HepG2 (cell line): ENCODE results near the gene MRPS25. TPM values are rescaled to one million over a fixed set of nuclear protein-coding genes. Genes with fewer than 3 reads are reported as not detected.

Experiments
- AGO2 ChIP-seq: fragments of 200-400 bp; formaldehyde crosslinking; optimal IDR thresholded peaks from 2 replicates; pipeline ENCODE3; 2017; ENCODE audit warnings: mild to moderate bottlenecking, low read depth, low read length, moderate library complexity
- BCL6 ChIP-seq: IDR thresholded peaks from 2 replicates; pipeline ENCODE4 v1.6.1; 2016; ENCODE audit warnings: missing genetic modification reagents, missing compliant biosample characterization
- CCAR2 ChIP-seq: fragments of 200-400 bp; formaldehyde crosslinking; optimal IDR thresholded peaks from 2 replicates; pipeline ENCODE3; 2018; ENCODE audit warnings: low read depth, mild to moderate bottlenecking, low read length, moderate library complexity
- HNRNPLL ChIP-seq: fragments of 200-400 bp; formaldehyde crosslinking; IDR thresholded peaks from 2 replicates; pipeline ENCODE4 v1.6.1; 2017; ENCODE audit warnings: mild to moderate bottlenecking, low read depth, low read length; ENCODE audit not compliant: poor library complexity, severe bottlenecking
- NRL ChIP-seq: sonication (generic); formaldehyde crosslinking; IDR thresholded peaks from 2 replicates; pipeline ENCODE4 v1.5.0; 2020; ENCODE audit warnings: missing genetic modification reagents, mild to moderate bottlenecking, moderate library complexity, borderline replicate concordance
- SATB2 ChIP-seq: sonication (generic); formaldehyde crosslinking; IDR thresholded peaks from 2 replicates; pipeline ENCODE4 v1.5.0; 2020; ENCODE audit warnings: missing genetic modification reagents
- SMAD1 ChIP-seq: sonication (generic); formaldehyde crosslinking; IDR thresholded peaks from 2 replicates; pipeline ENCODE4 v1.4.0; 2020; ENCODE audit warnings: missing genetic modification reagents, low read depth, mild to moderate bottlenecking, borderline replicate concordance
- SMYD3 ChIP-seq: sonication (generic); formaldehyde crosslinking; IDR thresholded peaks from 2 replicates; pipeline ENCODE4 v1.8.1; 2023; ENCODE audit warnings: mild to moderate bottlenecking, missing genetic modification reagents
- ZBTB21 ChIP-seq: sonication (generic); formaldehyde crosslinking; IDR thresholded peaks from 2 replicates; pipeline ENCODE4 v1.4.0; 2020; ENCODE audit warnings: missing genetic modification reagents
- ZMYM4 ChIP-seq: sonication (generic); formaldehyde crosslinking; IDR thresholded peaks from 2 replicates; pipeline ENCODE4 v1.8.1; 2023; ENCODE audit warnings: mild to moderate bottlenecking, missing genetic modification reagents
- ZNF256 ChIP-seq: sonication (generic); formaldehyde crosslinking; conservative IDR thresholded peaks from 2 replicates; pipeline ENCODE4 v1.4.0; 2020; ENCODE audit warnings: missing genetic modification reagents
- ZNF354B ChIP-seq: sonication (generic); formaldehyde crosslinking; IDR thresholded peaks from 2 replicates; pipeline ENCODE4 v1.8.0; 2022; ENCODE audit warnings: mild to moderate bottlenecking, missing genetic modification reagents
- polyA plus RNA-seq, 8 experiments: library from polyadenylated mRNA; depleted of rRNA in 3 of 8; stranded (reverse) in 7 of 8; unstranded in 1 of 8; fragments of >200 nt; fragmentation: Illumina TruSeq in 4 of 8; extraction: Trizol in 4 of 8; gene quantifications; 2 replicates each; pipeline versions ENCODE4 v1.2.1 to v1.2.3, GENCODE V29; 2011 to 2016; ENCODE audit warnings: low read depth in 4 of 8, missing spikeins in 1 of 8, mixed read lengths in 1 of 8; ENCODE audit not compliant: insufficient read depth in 1 of 8
- total RNA-seq, 5 experiments: library from RNA; depleted of rRNA; stranded (reverse); fragments of >200 nt; fragmentation: Illumina TruSeq; extraction: Trizol; gene quantifications; 2 replicates each; pipeline ENCODE4 v1.2.3, GENCODE V29; 2016; ENCODE audit warnings: low read depth in 1 of 5
- TF ChIP-seq, protein P1 (sequence below): sonication (generic); formaldehyde crosslinking; IDR thresholded peaks from 2 replicates; pipeline ENCODE4 v1.4.0; 2020; ENCODE audit warnings: missing genetic modification reagents
- TF ChIP-seq, protein P2 (sequence below): sonication (generic); formaldehyde crosslinking; IDR thresholded peaks from 2 replicates; pipeline ENCODE4 v1.5.1; 2020; ENCODE audit warnings: mild to moderate bottlenecking, missing genetic modification reagents, moderate library complexity
- TF ChIP-seq, protein P3 (sequence below): sonication (generic); formaldehyde crosslinking; IDR thresholded peaks from 2 replicates; pipeline ENCODE4 v1.4.0; 2020; ENCODE audit warnings: missing genetic modification reagents, mild to moderate bottlenecking, borderline replicate concordance

The MRPS25 gene
- total and polyA plus RNA-seq, 2 of the 13 experiments (the other 11 are each of a cell fraction or from before 2014, with no cell fraction given) = 60.1 to 74.3 TPM

DNA sequence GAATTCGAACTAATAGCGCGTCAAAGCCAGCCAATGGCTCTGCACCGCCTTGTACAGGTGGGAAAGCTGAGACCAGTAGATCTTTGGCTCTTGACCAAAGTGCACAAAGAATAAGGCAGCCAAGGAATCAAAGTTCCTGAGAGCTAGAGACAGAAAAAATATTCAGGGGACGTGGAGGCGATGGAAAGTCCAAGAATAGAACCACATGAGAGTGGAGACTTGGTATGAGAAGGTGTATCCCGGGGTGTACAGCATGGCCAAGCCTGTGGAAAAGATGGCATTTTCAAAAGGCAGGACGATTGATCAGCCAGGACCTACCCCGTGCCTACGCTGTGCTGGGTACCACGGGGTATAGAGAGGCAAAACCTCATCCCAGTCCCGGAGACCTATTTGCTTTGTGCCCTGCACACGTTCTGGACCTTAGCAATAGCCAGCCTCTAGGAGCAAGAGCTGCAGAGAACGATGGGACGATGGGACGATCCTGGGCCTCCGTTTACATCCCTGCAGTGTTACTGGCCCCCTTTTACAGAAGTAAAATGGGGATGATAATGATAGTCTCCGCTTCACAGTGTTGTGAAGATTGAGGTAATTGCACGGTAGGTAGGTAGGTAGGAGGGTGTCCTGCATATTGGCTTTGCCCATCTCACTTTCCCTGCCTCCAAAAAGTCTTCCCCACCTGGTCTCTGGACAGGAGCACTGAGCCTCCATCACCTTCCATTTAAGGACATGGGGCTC is 34.4 kb upstream of the MRPS25 start (continued):
- TF ChIP-seq, protein P1, sequence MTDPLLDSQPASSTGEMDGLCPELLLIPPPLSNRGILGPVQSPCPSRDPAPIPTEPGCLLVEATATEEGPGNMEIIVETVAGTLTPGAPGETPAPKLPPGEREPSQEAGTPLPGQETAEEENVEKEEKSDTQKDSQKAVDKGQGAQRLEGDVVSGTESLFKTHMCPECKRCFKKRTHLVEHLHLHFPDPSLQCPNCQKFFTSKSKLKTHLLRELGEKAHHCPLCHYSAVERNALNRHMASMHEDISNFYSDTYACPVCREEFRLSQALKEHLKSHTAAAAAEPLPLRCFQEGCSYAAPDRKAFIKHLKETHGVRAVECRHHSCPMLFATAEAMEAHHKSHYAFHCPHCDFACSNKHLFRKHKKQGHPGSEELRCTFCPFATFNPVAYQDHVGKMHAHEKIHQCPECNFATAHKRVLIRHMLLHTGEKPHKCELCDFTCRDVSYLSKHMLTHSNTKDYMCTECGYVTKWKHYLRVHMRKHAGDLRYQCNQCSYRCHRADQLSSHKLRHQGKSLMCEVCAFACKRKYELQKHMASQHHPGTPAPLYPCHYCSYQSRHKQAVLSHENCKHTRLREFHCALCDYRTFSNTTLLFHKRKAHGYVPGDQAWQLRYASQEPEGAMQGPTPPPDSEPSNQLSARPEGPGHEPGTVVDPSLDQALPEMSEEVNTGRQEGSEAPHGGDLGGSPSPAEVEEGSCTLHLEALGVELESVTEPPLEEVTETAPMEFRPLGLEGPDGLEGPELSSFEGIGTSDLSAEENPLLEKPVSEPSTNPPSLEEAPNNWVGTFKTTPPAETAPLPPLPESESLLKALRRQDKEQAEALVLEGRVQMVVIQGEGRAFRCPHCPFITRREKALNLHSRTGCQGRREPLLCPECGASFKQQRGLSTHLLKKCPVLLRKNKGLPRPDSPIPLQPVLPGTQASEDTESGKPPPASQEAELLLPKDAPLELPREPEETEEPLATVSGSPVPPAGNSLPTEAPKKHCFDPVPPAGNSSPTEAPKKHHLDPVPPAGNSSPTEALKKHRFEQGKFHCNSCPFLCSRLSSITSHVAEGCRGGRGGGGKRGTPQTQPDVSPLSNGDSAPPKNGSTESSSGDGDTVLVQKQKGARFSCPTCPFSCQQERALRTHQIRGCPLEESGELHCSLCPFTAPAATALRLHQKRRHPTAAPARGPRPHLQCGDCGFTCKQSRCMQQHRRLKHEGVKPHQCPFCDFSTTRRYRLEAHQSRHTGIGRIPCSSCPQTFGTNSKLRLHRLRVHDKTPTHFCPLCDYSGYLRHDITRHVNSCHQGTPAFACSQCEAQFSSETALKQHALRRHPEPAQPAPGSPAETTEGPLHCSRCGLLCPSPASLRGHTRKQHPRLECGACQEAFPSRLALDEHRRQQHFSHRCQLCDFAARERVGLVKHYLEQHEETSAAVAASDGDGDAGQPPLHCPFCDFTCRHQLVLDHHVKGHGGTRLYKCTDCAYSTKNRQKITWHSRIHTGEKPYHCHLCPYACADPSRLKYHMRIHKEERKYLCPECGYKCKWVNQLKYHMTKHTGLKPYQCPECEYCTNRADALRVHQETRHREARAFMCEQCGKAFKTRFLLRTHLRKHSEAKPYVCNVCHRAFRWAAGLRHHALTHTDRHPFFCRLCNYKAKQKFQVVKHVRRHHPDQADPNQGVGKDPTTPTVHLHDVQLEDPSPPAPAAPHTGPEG = peak; percentile 19; the same call in 1 of the 2 replicates
- no peak for TF ChIP-seq ZNF354B
- no peak for TF ChIP-seq NRL (CRISPR knock-in tag)
- TF ChIP-seq AGO2 = no peak
- no peak for TF ChIP-seq SMAD1 (CRISPR knock-in tag)
- TF ChIP-seq ZNF256 = peak; percentile 12; the same call in 1 of the 2 replicates
- TF ChIP-seq, protein P2, sequence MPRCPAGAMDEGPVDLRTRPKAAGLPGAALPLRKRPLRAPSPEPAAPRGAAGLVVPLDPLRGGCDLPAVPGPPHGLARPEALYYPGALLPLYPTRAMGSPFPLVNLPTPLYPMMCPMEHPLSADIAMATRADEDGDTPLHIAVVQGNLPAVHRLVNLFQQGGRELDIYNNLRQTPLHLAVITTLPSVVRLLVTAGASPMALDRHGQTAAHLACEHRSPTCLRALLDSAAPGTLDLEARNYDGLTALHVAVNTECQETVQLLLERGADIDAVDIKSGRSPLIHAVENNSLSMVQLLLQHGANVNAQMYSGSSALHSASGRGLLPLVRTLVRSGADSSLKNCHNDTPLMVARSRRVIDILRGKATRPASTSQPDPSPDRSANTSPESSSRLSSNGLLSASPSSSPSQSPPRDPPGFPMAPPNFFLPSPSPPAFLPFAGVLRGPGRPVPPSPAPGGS = no peak
- TF ChIP-seq SMYD3 (CRISPR knock-in tag) = no peak
- TF ChIP-seq, protein P3, sequence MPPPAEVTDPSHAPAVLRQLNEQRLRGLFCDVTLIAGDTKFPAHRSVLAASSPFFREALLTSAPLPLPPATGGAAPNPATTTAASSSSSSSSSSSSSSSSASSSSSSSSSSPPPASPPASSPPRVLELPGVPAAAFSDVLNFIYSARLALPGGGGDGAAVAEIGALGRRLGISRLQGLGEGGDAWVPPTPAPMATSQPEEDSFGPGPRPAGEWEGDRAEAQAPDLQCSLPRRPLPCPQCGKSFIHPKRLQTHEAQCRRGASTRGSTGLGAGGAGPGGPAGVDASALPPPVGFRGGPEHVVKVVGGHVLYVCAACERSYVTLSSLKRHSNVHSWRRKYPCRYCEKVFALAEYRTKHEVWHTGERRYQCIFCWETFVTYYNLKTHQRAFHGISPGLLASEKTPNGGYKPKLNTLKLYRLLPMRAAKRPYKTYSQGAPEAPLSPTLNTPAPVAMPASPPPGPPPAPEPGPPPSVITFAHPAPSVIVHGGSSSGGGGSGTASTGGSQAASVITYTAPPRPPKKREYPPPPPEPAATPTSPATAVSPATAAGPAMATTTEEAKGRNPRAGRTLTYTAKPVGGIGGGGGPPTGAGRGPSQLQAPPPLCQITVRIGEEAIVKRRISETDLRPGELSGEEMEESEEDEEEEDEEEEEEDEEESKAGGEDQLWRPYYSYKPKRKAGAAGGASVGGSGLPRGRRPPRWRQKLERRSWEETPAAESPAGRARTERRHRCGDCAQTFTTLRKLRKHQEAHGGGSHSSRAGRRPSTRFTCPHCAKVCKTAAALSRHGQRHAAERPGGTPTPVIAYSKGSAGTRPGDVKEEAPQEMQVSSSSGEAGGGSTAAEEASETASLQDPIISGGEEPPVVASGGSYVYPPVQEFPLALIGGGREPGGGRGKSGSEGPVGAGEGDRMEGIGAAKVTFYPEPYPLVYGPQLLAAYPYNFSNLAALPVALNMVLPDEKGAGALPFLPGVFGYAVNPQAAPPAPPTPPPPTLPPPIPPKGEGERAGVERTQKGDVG = no peak
- peak; percentile 8; the same call in 1 of the 2 replicates for TF ChIP-seq SATB2 (CRISPR knock-in tag)
- TF ChIP-seq ZBTB21 (CRISPR knock-in tag) = no peak
- TF ChIP-seq BCL6 = no peak
- TF ChIP-seq HNRNPLL = no peak
- TF ChIP-seq ZMYM4 (CRISPR knock-in tag) = 0 out of 2 replicates have a peak, but pooled peaks have one; percentile 58
- no peak for TF ChIP-seq CCAR2
